ENCODE data around the gene DENND4C.
"Not testable (repeated sequence)": the region's sequence is repeated elsewhere in the genome, so short reads cannot be mapped to it uniquely, and the experiment has no call there.

Gene DENND4C

GRCh38 chr9:19221326-19221725 lies 9.2 kb upstream of the DENND4C start:
- Histone ChIP-seq H3K4me3 (no peak overlapping the region), H3K27ac (peak overlapping the region in 1 of 21 experiments; percentile 5)

- no peak overlapping the region for H3K27ac ChIP-seq
- H3K4me3 ChIP-seq, result no peak overlapping the region
Observed at GRCh38 chr9:19223724-19224123, 6.8 kb upstream of the DENND4C start.

GRCh38 chr9:19224563-19224962 lies 5.9 kb upstream of the DENND4C start:
- H3K27ac ChIP-seq, result no peak overlapping the region
- no peak overlapping the region for H3K4me3 ChIP-seq

GRCh38 chr9:19229595-19230354 lies 718 bp upstream of the DENND4C start:
- H3K4me3 ChIP-seq, result peak overlapping the region; percentile 87 to 100 (median 95)

GRCh38 chr9:19231126-19231903 lies 822 bp downstream of the DENND4C start:
- Histone ChIP-seq H3K27ac (peak overlapping the region; percentile 86 to 100 (median 97)), H3K4me3 (peak overlapping the region; percentile 87 to 100 (median 95))

More at GRCh38 chr9:19229595-19230354, 718 bp upstream of the DENND4C start:
- H3K27ac ChIP-seq, result peak overlapping the region; percentile 86 to 100 (median 97)

- H3K4me3 ChIP-seq, result peak overlapping the region; percentile 87 to 100 (median 95)
- peak overlapping the region in 20 of 21 experiments; percentile 90 to 100 (median 97) for H3K27ac ChIP-seq
Observed at GRCh38 chr9:19231904-19232822, 1.7 kb downstream of the DENND4C start.

- Histone ChIP-seq H3K4me3 (peak overlapping the region in 6 of 7 experiments; percentile 15 to 100 (median 90)), H3K27ac (peak overlapping the region in 9 of 21 experiments; percentile 9 to 99 (median 98))
Observed at GRCh38 chr9:19232823-19233194, 2.3 kb downstream of the DENND4C start.

GRCh38 chr9:19233344-19233743 lies 2.9 kb downstream of the DENND4C start:
- H3K4me3 ChIP-seq, result peak overlapping the region in 2 of 7 experiments; percentile 15 to 98

GRCh38 chr9:19239955-19240354 lies 9.5 kb downstream of the DENND4C start:
- H3K27ac ChIP-seq, result no peak overlapping the region
- H3K4me3 ChIP-seq, result no peak overlapping the region

More at GRCh38 chr9:19233344-19233743, 2.9 kb downstream of the DENND4C start:
- H3K27ac ChIP-seq, result peak overlapping the region in 4 of 21 experiments; percentile 9 to 99 (median 36)

GRCh38 chr9:19241728-19242127 lies 11.2 kb downstream of the DENND4C start:
- H3K27ac ChIP-seq, result no peak overlapping the region
- no peak overlapping the region for H3K4me3 ChIP-seq

GRCh38 chr9:19243366-19244033 lies 13.0 kb downstream of the DENND4C start:
- H3K4me3 ChIP-seq, result no peak overlapping the region

GRCh38 chr9:19246891-19247290 lies 16.4 kb downstream of the DENND4C start:
- Histone ChIP-seq H3K4me3 (no peak overlapping the region), H3K27ac (no peak overlapping the region)

More at GRCh38 chr9:19243366-19244033, 13.0 kb downstream of the DENND4C start:
- no peak overlapping the region for H3K27ac ChIP-seq

GRCh38 chr9:19247420-19247819 lies 16.9 kb downstream of the DENND4C start:
- Histone ChIP-seq H3K4me3 (no peak overlapping the region), H3K27ac (no peak overlapping the region)

GRCh38 chr9:19250346-19250745 lies 19.9 kb downstream of the DENND4C start:
- not testable (repeated sequence) for H3K27ac ChIP-seq, H3K4me3 ChIP-seq

GRCh38 chr9:19251203-19251602 lies 20.7 kb downstream of the DENND4C start:
- not testable (repeated sequence) for H3K4me3 ChIP-seq, H3K27ac ChIP-seq

GRCh38 chr9:19251622-19252021 lies 21.1 kb downstream of the DENND4C start:
- H3K27ac ChIP-seq, H3K4me3 ChIP-seq: not testable (repeated sequence)

- Histone ChIP-seq H3K27ac (no peak overlapping the region), H3K4me3 (no peak overlapping the region)
Observed at GRCh38 chr9:19252174-19252884, 21.8 kb downstream of the DENND4C start.

GRCh38 chr9:19252885-19253219 lies 22.4 kb downstream of the DENND4C start:
- Histone ChIP-seq H3K27ac (peak overlapping the region in 1 of 21 experiments; percentile 6), H3K4me3 (no peak overlapping the region)

GRCh38 chr9:19255112-19255511 lies 24.6 kb downstream of the DENND4C start:
- H3K4me3 ChIP-seq, result no peak overlapping the region
- no peak overlapping the region for H3K27ac ChIP-seq

All from skin epidermis (tissue), 12 donors.